Measurements from ENCODE around the gene CTXND2. TPM values are rescaled to one million over a fixed set of nuclear protein-coding genes. Genes with fewer than 3 reads are reported as not detected.

CTXND2 gene
- polyA plus RNA-seq, 1 of the 3 experiments (the other 2 are of a cell fraction) = not detected

GRCh38 chr1:150902751-150903150, 15.8 kb downstream of the CTXND2 start:
- H3K36me3 ChIP-seq (replicated peaks in 1 of 2; ENCODE audit: control insufficient read depth in 1 of 2, insufficient read depth in 2 of 2, low read length in 1 of 2) = no peaks in the 10 kb centered on the region
- no peaks in the 10 kb centered on the region for H4K20me1 ChIP-seq (ENCODE audit: insufficient read depth)
- no peaks in the 10 kb centered on the region for H3F3A ChIP-seq (replicated peaks; ENCODE audit: insufficient read depth)
- DNase-seq = no peak
- H3K27me3 ChIP-seq (ENCODE audit: insufficient read depth) = no peaks in the 10 kb centered on the region
- H3K9me3 ChIP-seq = no peaks in the 10 kb centered on the region
- H3K27ac ChIP-seq (ENCODE audit: low read depth in 2 of 2, low read length in 1 of 2) = no peak overlapping the region
- no peak overlapping the region for H3K9ac ChIP-seq
- H3K79me2 ChIP-seq (ENCODE audit: insufficient read depth) = no peaks in the 10 kb centered on the region
- WGBS (ENCODE audit: low lambda C conversion rate) = 90% methylated on average over 1 of the region's 1 CpG
- H3K9me2 ChIP-seq = no peaks in the 10 kb centered on the region
- H3K4me2 ChIP-seq = no peak overlapping the region
- no peak overlapping the region for H3K4me3 ChIP-seq (ENCODE audit: low read depth in 2 of 2, low read length in 1 of 2)
- CTCF ChIA-PET = no interaction called here
- no peaks in the 10 kb centered on the region for H3K4me1 ChIP-seq (ENCODE audit: control insufficient read depth in 1 of 2, insufficient read depth in 2 of 2, low read depth in 1 of 2, low read length in 1 of 2)
- H2AFZ ChIP-seq (ENCODE audit: low read depth) = no peak overlapping the region
- no peak for TF ChIP-seq POLR2AphosphoS5 (IDR thresholded peaks at IDR 0.05; ENCODE audit: low read depth, low read length)
- no peak for TF ChIP-seq USF1 (IDR thresholded peaks at IDR 0.05; ENCODE audit: borderline replicate concordance, low read depth)
- POLR2A ChIA-PET = no interaction called here

DNA sequence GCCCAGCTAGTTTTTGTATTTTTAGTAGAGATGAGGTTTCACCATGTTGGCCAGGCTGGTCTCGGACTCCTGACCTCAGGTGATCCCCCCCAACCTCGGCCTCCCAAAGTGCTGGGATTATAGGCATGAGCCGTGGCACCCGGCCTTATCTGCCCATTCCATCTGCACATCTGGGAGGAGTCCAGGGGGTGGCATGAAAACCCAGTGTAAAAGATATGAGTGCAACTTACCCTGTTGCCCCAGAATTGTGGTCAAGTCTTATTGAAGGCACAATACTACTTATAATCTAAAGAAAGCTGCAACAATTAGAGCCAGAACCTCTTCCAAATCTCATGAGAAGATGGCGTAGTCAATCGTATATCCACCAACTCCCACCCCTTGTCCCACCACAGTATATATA, 18.4 kb downstream of the CTXND2 start:
- Histone ChIP-seq H3K9me2 (no peaks in the 10 kb centered on the region), H3K9ac (no peak overlapping the region), H3K27me3 (ENCODE audit: insufficient read depth) (no peaks in the 10 kb centered on the region), H3K4me1 (ENCODE audit: control insufficient read depth in 1 of 2, insufficient read depth in 2 of 2, low read depth in 1 of 2, low read length in 1 of 2) (no peaks in the 10 kb centered on the region), H3F3A (replicated peaks; ENCODE audit: insufficient read depth) (no peaks in the 10 kb centered on the region), H3K4me2 (no peak overlapping the region), H3K36me3 (replicated peaks in 1 of 2; ENCODE audit: control insufficient read depth in 1 of 2, insufficient read depth in 2 of 2, low read length in 1 of 2) (no peaks in the 10 kb centered on the region), H3K79me2 (ENCODE audit: insufficient read depth) (no peaks in the 10 kb centered on the region), H3K4me3 (ENCODE audit: low read depth in 2 of 2, low read length in 1 of 2) (no peak overlapping the region), H3K9me3 (no peaks in the 10 kb centered on the region), H2AFZ (ENCODE audit: low read depth) (no peak overlapping the region), H3K27ac (ENCODE audit: low read depth in 2 of 2, low read length in 1 of 2) (no peak overlapping the region), H4K20me1 (ENCODE audit: insufficient read depth) (no peaks in the 10 kb centered on the region)
- TF ChIP-seq RAD21 (IDR thresholded peaks at IDR 0.05; ENCODE audit: low read length) = no peak
- no peak for TF ChIP-seq MAX (IDR thresholded peaks at IDR 0.05; ENCODE audit: low read depth)
- no peak for TF ChIP-seq USF1 (IDR thresholded peaks at IDR 0.05; ENCODE audit: borderline replicate concordance, low read depth)
- TF ChIP-seq RCOR1 (IDR thresholded peaks at IDR 0.05; ENCODE audit: low read length) = no peak
- no peak for TF ChIP-seq ZBTB33 (IDR thresholded peaks at IDR 0.05; ENCODE audit: borderline replicate concordance, low read depth)
- TF ChIP-seq FOXM1 (IDR thresholded peaks at IDR 0.05; ENCODE audit: low read depth) = no peak
- no peak for TF ChIP-seq YY1 (IDR thresholded peaks at IDR 0.05; ENCODE audit: low read depth)
- TF ChIP-seq SIN3A (IDR thresholded peaks at IDR 0.05; ENCODE audit: borderline replicate concordance, low read depth, low read length) = no peak
- no peak for TF ChIP-seq RFX5 (IDR thresholded peaks at IDR 0.05; ENCODE audit: low read length)
- no peak for TF ChIP-seq FOSL2 (IDR thresholded peaks at IDR 0.05; ENCODE audit: borderline replicate concordance, low read depth)
- no peak for TF ChIP-seq TAF1 (IDR thresholded peaks at IDR 0.05; ENCODE audit: borderline replicate concordance, low read depth, low read length)
- TF ChIP-seq GABPA (IDR thresholded peaks at IDR 0.05; ENCODE audit: low read depth) = no peak
- no peak for TF ChIP-seq MEF2A (IDR thresholded peaks at IDR 0.05; ENCODE audit: borderline replicate concordance, low read depth)
- no peak for TF ChIP-seq USF2 (IDR thresholded peaks at IDR 0.05; ENCODE audit: borderline replicate concordance, low read depth, low read length)
- TF ChIP-seq RXRA (IDR thresholded peaks at IDR 0.05; ENCODE audit: borderline replicate concordance, low read depth) = no peak
- TF ChIP-seq SMC3 (IDR thresholded peaks at IDR 0.05; ENCODE audit: low read depth, low read length) = no peak
- TF ChIP-seq IRF3 (IDR thresholded peaks at IDR 0.05; ENCODE audit: low read depth, low read length) = no peak
- no peak for TF ChIP-seq ELF1 (IDR thresholded peaks at IDR 0.05)
- ChIA-PET POLR2A (no interaction called here), CTCF (interaction anchor here (3.0 kb wide), 1 partner anchor 17 kb away, joined by 10 read pairs; no protein-coding TSS in a partner anchor)
- 94% methylated on average over 6 of the region's 6 CpGs for WGBS (ENCODE audit: low lambda C conversion rate)
- DNase-seq = no peak
